Muscle of arm (tissue), 12 donors: Measurements from ENCODE around the gene CRY1. TPM values are rescaled to one million over a fixed set of nuclear protein-coding genes. Genes with fewer than 3 reads are reported as not detected.
"Not testable (repeated sequence)": the region's sequence is repeated elsewhere in the genome, so short reads cannot be mapped to it uniquely, and the experiment has no call there.

Experiments used
- DNase-seq: peaks from one replicate; pipeline ENCODE4 v3.0.0-alpha.2; 2013
- polyA plus RNA-seq, 12 donors: library from polyadenylated mRNA; unstranded; fragments of 120-200 nt; gene quantifications; one replicate each; pipeline ENCODE4 v1.2.1, GENCODE V29; 2013; ENCODE audit not compliant: insufficient read length in 12 of 12

CRY1 gene
- polyA plus RNA-seq, 12 donors, result 13.3 to 30.3 (median 16.9) TPM; not detected in 1

DNA sequence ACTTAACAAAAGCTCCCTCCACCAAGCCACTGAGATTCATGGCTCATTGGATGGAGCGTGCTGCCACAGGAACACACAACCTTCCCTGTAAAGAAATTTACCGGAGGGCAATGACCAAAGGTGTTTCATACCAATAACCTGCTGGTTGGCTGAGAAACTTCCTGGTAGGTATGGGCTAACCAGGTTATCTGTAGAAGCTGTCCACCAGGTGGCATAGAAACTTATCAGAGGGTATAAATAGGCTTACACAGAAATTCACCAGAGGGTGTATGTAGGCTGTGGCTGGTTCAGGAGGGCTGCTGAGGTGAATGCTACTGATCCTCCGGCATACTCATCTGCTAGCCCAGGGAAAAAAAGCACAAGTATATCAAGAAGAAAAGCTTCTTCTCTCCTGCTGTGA lies 79.3 kb downstream of the CRY1 start:
- no peak for DNase-seq

DNA sequence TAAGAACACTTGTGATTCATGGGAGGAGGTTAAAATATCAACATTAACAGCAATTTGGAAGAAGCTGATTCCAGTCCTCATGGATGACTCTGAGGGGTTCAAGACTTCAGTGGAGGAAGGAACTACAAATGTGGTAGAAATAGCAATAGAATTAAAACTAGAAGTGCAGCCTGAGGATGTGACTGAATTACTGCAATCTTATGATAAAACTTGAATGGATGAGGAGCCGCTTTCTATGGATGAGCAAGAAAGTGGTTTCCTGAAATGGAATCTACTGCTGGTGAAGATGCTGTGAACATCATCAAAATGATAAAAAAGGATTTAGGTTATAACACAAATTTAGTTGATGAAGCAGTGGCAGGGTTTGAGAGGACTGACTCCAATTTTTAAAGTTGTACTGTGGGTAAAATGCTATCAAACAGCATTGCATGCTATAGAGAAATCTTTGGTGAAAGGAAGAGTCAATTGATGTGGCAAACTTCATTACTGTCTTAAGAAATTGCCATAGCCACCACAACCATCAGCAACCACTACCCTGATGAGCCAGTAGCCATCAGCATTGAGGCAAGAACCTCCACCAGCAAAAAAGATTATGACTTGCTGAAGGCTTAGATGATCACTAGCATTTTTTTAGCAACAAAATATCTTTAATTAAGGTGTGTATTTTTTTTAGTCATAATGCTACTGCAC lies 80.5 kb downstream of the CRY1 start:
- DNase-seq, result no peak

DNA sequence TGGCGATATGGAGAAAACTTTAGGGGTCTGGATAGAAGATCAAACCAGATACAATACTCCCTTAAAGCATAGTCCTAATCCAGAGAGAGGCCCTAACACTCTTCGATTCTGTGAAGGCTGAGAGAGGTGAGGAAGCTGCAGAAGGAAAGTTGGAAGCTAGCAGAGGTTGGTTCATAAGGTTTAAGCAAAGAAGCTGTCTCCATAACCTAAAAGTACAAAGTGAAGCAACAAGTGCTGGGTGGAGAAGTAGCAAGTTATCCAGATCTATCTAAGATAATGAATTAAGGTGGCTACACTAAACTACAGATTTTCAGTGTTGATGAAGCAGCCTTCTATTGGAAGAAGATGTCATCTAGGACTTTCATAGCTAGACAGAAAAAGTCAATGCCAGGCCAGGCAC lies 81.8 kb downstream of the CRY1 start:
- no peak for DNase-seq

DNA sequence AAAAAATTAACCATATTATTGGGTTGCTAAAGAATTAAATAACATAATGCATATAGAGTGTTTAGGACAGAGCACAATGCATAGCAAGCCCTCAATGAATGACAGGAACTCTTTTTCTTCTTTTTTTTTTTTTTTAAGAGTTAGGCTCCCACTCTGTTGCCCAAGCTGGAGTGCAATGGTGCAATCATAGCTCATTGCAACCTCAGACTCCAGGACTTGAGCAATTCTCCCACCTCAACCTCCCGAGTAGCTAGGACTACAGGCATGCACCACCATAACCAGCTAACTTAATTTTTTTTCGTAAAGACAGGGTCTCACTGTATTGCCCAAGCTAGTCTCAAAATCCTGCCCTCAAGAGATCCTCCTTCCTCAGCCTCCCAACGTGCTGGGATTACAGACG lies 85.9 kb downstream of the CRY1 start:
- DNase-seq, result no peak

DNA sequence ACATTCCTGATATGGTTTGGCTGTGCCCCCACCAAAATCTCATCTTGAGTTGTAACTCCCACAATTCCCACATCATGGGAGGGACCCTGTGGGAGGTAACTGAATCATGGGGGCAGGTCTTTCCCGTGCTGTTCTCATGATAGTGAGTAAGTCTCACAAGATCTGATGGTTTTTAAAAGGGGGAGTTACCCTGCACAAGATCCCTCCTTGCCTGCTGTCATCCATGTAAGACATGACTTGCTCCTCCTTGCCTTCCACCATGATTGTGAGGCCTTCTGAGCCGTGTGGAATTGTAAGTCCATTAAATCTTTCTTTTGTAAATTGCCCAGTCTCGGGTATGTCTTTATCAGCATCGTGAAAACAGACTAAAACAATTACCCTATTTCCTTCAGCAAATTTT lies 90.7 kb downstream of the CRY1 start:
- DNase-seq, result not testable (repeated sequence)

- DNase-seq, result no peak
These were observed 93.9 kb downstream of the CRY1 start for GRCh38 chr12:106999446-106999845.

DNA sequence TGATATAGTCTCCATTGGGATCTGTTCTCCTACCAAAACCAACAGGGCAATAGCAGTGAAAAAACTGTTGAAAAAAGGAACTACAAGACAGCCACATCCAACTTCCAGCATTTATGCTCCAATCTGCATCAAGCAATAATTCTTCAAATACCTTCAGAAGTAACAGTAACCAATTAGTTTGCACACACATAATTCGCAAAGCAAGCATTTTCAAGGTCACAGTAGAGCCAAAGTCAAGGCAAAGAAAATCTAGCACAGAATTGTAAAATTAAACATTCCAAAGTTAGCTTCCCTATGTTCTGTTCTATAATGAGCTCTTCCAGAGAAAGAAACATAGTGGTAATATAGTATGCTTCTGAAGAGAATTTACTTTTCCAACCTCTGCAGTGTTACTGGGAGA lies 95.4 kb downstream of the CRY1 start:
- no peak for DNase-seq

DNA sequence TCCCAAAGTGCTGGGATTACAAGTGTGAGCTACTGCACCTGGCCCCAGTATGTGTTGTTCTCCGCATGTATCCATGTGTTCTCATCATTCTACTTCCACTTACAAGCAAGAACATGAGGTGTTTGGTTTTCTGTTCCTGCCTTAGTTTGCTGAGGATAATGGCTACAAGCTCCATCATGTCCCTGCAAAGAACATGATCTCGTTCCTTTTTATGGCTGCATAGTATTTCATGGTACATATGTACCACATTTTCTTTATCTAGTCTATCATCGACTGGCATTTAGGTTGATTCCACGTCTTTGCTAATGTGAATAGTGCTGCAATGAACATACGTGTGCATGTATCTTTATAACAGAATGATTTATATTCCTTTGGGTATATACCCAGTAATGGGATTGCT lies 97.2 kb downstream of the CRY1 start:
- DNase-seq, result not testable (repeated sequence)

DNA sequence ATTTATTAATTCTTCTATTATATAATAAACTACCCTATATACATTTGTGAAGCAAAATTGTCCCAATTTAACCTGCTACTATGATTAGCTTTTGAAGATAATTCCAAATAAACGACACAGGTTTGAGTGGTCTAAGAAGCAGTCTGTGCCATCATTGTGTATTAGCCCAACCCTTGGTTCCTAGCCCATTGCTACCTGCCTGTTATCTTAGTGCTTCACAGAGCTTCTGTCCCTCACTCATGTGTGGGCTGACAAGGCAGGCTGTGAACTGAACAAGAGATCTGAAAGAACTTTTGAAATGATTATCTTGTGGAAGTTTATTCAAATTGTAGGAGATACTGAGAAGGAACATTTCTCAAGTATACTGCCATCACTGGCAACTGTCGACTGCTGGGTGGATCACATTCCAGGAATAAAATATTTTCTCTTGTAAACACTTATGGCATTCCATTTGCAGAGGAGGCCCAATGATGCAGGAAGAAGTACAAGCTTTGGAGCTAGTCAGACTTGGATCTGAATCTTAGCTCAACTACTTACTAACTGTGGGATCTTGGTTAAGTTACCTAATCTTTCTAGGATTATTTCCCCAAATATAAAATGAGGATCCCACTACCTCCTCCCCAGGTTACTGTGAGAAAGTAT lies 98.6 kb downstream of the CRY1 start:
- DNase-seq, result no peak

DNA sequence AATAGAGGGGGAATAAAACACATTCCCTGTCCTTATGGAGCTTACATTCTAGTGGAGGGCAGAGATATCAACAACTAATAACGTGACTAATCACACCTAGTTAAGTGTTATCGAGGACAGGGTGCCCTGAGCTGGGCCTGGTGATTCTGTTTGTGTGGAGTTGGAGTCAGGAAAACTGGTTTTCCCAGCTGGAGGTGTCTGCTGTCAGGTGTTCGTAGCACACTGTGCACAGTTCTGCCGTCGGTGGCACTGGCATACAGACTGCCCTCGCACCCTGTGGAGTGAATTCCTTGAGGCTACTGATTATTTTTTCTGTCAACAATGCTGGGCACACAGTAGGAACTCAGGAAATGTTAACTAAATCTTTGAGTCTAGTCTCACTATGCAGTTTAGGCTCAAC lies 105.5 kb downstream of the CRY1 start:
- no peak for DNase-seq

GRCh38 chr12:106986625-106987389 lies 106.5 kb downstream of the CRY1 start, which contains the start of gene MTERF2:
MTERF2 (minus strand) TSS chr12:106987146; CDS start chr12:106978714, 8,432 bp downstream.
- peak; percentile 96 for DNase-seq

DNA sequence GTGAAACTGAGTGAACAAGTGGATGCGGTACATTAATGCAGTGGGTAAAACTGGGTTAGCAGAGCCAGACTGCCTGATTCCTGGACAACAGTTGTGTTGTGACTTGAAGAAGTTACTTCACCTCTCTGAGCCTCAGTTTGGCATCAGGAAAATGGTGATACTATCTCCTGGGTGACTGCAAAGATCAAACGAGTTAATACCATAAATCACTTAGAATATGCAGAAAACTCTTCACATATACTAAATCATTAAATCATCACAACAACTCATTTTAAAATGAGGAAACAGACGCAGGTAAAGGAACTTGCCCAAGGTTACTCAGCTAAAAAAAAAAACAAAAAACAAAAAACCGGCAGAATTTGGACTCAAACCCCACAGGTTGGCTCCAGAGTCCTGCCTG lies 107.2 kb downstream of the CRY1 start:
- no peak for DNase-seq

GRCh38 chr12:106985479-106985878 lies 107.9 kb downstream of the CRY1 start:
- no peak for DNase-seq

DNA sequence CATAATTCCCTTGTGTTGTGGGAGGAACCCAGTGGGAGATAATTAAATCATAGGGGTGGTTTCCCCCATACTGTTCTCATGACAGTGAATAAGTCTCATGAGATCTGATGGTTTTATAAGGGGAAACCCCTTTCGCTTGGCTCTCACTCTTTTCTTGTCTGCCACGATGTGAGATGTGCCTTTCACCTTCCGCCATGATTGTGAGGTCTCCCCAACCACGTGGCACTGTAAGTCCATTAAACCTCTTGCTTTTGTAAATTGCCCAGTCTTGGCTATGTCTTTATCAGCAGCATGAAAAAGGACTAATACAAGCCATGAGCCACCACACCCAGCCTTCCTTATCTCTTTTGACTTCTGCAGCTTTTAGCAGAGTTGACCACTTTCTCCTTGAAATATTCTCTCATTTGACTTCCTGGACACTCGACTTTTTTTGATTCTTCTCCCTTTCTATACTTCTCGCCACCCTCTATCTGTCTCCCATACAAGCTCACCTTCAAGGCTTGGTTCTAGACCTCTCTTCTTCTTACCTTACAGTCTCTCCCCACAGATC lies 108.7 kb downstream of the CRY1 start:
- no peak for DNase-seq

DNA sequence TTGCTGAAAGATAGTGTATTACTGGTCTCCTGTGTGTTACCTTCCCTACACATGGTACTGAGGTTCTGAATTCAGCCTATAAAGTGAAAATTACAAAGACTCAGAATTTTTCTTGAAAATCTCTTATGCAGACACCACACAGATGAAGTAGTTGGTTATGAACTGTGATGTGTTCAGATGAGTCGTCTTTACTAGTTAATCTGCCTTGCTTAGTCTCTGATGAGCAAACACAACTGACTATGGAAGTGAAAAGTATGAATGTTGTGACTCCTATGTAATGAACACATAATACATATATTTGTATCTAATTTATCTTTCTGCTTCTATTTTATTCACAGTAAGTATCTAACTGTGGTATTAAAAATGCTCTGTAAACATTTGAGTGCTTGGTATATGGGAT lies 111.1 kb downstream of the CRY1 start:
- DNase-seq, result no peak

DNA sequence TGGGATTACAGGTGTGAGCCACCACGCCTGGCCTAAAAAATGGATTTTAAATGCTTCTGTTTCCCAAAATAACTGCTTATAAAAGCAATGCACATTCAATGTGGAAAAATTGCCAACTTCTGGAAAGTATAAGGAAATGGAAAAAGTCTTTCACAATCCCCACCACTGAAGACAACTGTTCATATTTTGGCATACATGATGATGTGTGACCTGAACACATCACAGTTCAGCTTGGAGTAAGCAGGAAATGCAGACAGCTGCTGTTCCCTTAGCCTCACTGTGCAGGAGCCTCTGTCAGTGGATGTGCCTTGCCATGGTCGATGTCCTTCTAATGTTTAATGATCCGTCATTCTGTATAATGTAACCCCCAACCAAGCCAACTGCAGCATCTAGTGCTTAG lies 111.6 kb downstream of the CRY1 start:
- peak; percentile 56 for DNase-seq

DNA sequence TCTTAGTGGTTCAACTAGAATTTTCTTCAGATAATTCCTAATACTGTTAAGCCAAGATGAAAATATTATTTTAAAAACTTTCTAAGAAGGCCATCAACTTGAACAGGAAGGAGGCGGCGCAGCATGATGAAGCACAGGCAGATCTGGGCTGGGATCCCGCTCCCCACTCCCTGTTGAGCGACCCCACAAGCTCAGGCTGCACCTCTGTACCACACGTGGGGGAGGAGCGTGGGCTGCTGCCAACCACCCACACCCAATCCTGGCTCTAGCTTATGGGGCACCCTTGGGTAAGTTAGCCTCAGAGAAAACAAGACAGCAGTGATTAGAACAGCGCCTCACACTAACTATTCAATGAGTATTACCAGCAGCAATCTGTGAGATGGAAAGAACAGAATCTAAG lies 112.4 kb downstream of the CRY1 start:
- DNase-seq, result no peak

GRCh38 chr12:106978035-106978800 lies 115.1 kb downstream of the CRY1 start:
- DNase-seq, result peak; percentile 44

GRCh38 chr12:106976668-106977067 lies 116.7 kb downstream of the CRY1 start:
- DNase-seq, result no peak

- no peak for DNase-seq
These were observed 117.2 kb downstream of the CRY1 start for GRCh38 chr12:106975993-106976658.

DNA sequence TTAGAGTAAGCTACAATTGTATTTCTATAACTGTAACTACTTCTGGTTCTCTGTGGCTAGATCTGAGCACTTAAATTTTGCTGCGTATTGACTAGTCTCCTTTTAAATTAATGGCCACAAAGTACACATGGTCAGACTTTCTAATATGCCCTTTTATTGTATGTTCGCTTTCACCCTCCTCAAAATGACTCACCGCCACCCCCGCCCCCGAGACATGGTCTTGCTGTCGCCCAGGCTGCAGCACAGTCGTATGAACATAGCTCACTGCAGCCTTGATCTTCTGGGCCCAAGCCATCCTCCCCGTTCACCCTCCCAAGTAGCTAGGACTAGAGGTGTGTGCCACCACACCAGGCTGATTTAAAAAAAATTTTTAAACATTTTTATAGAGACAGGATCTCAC lies 118.3 kb downstream of the CRY1 start:
- no peak for DNase-seq
